Right kidney (tissue), 1 donor: ENCODE measurements around the gene DNAI4.

Source experiments
- DNase-seq: peaks from one replicate; pipeline ENCODE4 v3.0.0-alpha.2; 2016

Gene DNAI4

GRCh38 chr1:66764994-66765578, 159.6 kb downstream of the DNAI4 start:
- no peak for DNase-seq
